SU-DHL-6 (cell line): Measurements from ENCODE around the gene STAG2.

ENCODE experiments used
- H2AFZ ChIP-seq: fragments of 200-600 bp; sonication (generic); 2 replicates; pipeline ENCODE4 v1.6.1; 2014; ENCODE audit warnings: low read depth, mild to moderate bottlenecking, moderate library complexity, mixed read lengths, antibody characterized with exemption, low read length; ENCODE audit not compliant: severe bottlenecking
- H3F3A ChIP-seq: fragments of 200-600 bp; shearing (Covaris generic); 2 replicates; pipeline ENCODE4 v1.6.0; 2016; ENCODE audit warnings: antibody characterized with exemption, mild to moderate bottlenecking; ENCODE audit not compliant: insufficient read depth
- H3K27ac ChIP-seq: fragments of 200-600 bp; sonication (generic); 2 replicates; pipeline ENCODE4 v1.5.1; 2016; ENCODE audit warnings: low read depth, mild to moderate bottlenecking, low read length, moderate library complexity, mixed read lengths
- H3K27me3 ChIP-seq: fragments of 200-600 bp; sonication (generic), shearing (Covaris generic); 2 replicates; pipeline ENCODE4 v1.6.0; 2014; ENCODE audit warnings: mild to moderate bottlenecking, low read length
- H3K36me3 ChIP-seq: fragments of 200-600 bp; sonication (generic); 2 replicates; pipeline ENCODE4 v1.6.1; 2014; ENCODE audit warnings: mild to moderate bottlenecking, low read length, mixed read lengths
- H3K4me2 ChIP-seq: fragments of 300-600, 200-600 bp; shearing (Covaris generic), sonication (generic); 2 replicates; pipeline ENCODE4 v1.6.0; 2014; ENCODE audit warnings: low read length, low read depth, mild to moderate bottlenecking; ENCODE audit not compliant: poor library complexity, severe bottlenecking
- H3K4me3 ChIP-seq: fragments of 200-600 bp; sonication (generic); 2 replicates; pipeline ENCODE4 v1.5.1; 2014; ENCODE audit warnings: antibody characterized with exemption, low read length, mild to moderate bottlenecking, mixed read lengths; ENCODE audit not compliant: insufficient read depth, poor library complexity, severe bottlenecking
- H3K79me2 ChIP-seq: fragments of 200-600 bp; sonication (generic); 2 replicates; pipeline ENCODE4 v1.6.1; 2014; ENCODE audit warnings: mild to moderate bottlenecking, low read length, moderate library complexity; ENCODE audit not compliant: insufficient read depth
- H3K9ac ChIP-seq: fragments of 200-600 bp; sonication (generic); 2 replicates; pipeline ENCODE4 v1.7.0; 2014; ENCODE audit warnings: mild to moderate bottlenecking, low read length
- H3K9me2 ChIP-seq: fragments of 200-600 bp; sonication (generic); replicated peaks from 2 replicates; pipeline ENCODE4 v1.6.1; 2014; ENCODE audit warnings: low read length; ENCODE audit not compliant: insufficient read depth
- H3K9me3 ChIP-seq: fragments of 200-600 bp; sonication (generic); 2 replicates; pipeline ENCODE4 v1.6.1; 2014; ENCODE audit warnings: low read length, mixed read lengths; ENCODE audit not compliant: insufficient read depth
- H4K20me1 ChIP-seq: fragments of 200-600 bp; sonication (generic); 2 replicates; pipeline ENCODE4 v1.6.1; 2014; ENCODE audit warnings: low read depth, mild to moderate bottlenecking, antibody characterized with exemption, low read length, moderate library complexity, mixed read lengths
- EZH2phosphoT487 ChIP-seq: fragments of 200-600 bp; sonication (generic), shearing (Covaris generic); conservative IDR thresholded peaks from 2 replicates; pipeline ENCODE4 v1.6.1; 2018; ENCODE audit warnings: mild to moderate bottlenecking, antibody characterized with exemption, low read length, moderate library complexity, mixed read lengths
- TF ChIP-seq, protein P1 (sequence below): fragments of 200-600 bp; sonication (generic); IDR thresholded peaks from one replicate; pipeline ENCODE4 v1.5.1; 2017; ENCODE audit warnings: antibody characterized with exemption, mild to moderate bottlenecking, low read length, moderate library complexity; ENCODE audit not compliant: insufficient read depth, poor library complexity, severe bottlenecking

Gene STAG2

DNA sequence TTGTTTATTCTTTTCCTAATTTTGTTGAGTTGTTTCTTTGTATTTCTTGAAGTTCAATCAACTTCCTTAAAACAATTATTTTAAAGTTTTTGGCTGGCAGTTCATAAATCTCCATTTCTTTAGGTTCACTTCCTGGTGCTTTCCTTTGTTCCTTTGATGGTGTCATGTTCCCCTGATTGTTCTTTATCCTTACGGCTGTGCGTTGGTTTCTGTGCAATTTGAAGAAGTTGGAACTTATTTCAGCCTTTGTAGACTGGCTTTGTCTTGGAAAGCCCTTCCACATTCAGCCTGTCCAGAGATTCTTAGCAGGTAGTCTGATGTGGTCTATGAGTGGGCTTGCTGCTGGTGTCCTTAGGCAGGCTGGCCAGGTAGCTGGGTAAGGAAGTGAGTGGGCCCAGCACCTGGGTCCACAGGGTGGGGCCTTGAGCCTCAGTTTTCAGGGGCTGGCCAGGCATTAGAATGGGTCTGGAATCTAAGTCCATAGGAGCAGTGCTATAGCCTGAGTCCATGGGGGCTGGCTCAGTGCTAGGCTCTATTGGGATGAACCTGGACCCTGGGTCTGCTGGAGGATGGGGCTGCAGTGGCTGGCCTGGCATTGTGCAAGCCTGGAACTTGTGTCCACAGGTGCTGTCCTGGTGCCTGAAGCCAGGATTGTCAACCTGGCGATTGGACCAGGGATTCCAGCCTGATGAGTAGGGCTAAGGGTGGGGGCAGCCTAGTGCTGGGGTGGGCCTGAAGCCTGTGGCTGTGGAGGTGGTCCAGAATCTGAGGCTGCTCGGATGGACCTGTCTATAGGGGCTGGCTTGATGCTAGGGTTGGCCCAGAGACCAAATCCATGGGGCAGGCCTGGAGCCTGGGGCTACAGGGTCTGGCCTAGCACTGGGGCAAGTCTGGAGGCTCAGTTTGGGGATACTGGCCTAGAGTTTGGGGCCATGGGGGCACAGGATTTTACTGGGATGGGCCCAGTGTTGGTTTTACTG is 152.4 kb downstream of the STAG2 start:
- H3F3A ChIP-seq: no peaks in the 10 kb centered on the region
- H3K36me3 ChIP-seq: no peaks in the 10 kb centered on the region
- no peak overlapping the region for H3K4me2 ChIP-seq
- H3K27ac ChIP-seq: no peak overlapping the region
- no peaks in the 10 kb centered on the region for H3K79me2 ChIP-seq
- H3K9ac ChIP-seq: no peak overlapping the region
- no peak overlapping the region for H2AFZ ChIP-seq
- TF ChIP-seq EZH2phosphoT487: no peak
- TF ChIP-seq, protein P1, sequence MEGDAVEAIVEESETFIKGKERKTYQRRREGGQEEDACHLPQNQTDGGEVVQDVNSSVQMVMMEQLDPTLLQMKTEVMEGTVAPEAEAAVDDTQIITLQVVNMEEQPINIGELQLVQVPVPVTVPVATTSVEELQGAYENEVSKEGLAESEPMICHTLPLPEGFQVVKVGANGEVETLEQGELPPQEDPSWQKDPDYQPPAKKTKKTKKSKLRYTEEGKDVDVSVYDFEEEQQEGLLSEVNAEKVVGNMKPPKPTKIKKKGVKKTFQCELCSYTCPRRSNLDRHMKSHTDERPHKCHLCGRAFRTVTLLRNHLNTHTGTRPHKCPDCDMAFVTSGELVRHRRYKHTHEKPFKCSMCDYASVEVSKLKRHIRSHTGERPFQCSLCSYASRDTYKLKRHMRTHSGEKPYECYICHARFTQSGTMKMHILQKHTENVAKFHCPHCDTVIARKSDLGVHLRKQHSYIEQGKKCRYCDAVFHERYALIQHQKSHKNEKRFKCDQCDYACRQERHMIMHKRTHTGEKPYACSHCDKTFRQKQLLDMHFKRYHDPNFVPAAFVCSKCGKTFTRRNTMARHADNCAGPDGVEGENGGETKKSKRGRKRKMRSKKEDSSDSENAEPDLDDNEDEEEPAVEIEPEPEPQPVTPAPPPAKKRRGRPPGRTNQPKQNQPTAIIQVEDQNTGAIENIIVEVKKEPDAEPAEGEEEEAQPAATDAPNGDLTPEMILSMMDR: no peak
- H3K27me3 ChIP-seq: no peaks in the 10 kb centered on the region
- H3K9me2 ChIP-seq: no peaks in the 10 kb centered on the region
- H3K9me3 ChIP-seq: no peaks in the 10 kb centered on the region
- H3K4me3 ChIP-seq: no peak overlapping the region
- H4K20me1 ChIP-seq: no peaks in the 10 kb centered on the region

- TF ChIP-seq, protein P1: no peak
- Histone ChIP-seq H3F3A (no peaks in the 10 kb centered on the region), H3K27me3 (no peaks in the 10 kb centered on the region), H3K9me3 (no peaks in the 10 kb centered on the region), H3K9ac (no peak overlapping the region), H3K27ac (no peak overlapping the region), H2AFZ (no peak overlapping the region), H3K4me3 (no peak overlapping the region), H3K36me3 (no peaks in the 10 kb centered on the region), H3K9me2 (no peaks in the 10 kb centered on the region), H3K79me2 (no peaks in the 10 kb centered on the region), H3K4me2 (no peak overlapping the region), H4K20me1 (no peaks in the 10 kb centered on the region)
These were observed 155.8 kb downstream of the STAG2 start for GRCh38 chrX:124117325-124117724.

DNA sequence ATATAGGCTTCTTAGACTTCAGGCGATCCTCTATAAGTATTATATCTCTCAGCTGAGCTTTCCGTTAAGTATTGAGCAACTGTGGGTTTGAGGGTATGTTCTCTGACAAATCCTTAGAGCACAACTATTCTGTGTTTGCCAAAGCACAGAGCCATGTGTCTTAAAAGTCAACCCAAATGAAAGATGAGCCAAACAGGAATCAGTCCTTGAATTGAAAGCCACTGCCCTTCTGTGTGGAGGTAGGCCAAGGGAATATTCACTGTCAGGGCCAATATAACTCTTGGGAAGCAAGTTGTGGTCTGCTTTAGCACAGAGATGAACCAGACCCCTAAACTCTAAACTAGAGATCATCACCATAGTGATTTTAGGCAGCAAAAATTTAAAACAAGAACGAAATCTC is 164.0 kb downstream of the STAG2 start:
- no peaks in the 10 kb centered on the region for H4K20me1 ChIP-seq
- H3K27ac ChIP-seq: no peak overlapping the region
- H3F3A ChIP-seq: no peaks in the 10 kb centered on the region
- H3K79me2 ChIP-seq: no peaks in the 10 kb centered on the region
- TF ChIP-seq EZH2phosphoT487: no peak
- TF ChIP-seq, protein P1: no peak
- H3K9me3 ChIP-seq: no peaks in the 10 kb centered on the region
- H3K4me2 ChIP-seq: no peak overlapping the region
- H3K27me3 ChIP-seq: no peaks in the 10 kb centered on the region
- no peak overlapping the region for H3K4me3 ChIP-seq
- no peak overlapping the region for H2AFZ ChIP-seq
- no peaks in the 10 kb centered on the region for H3K36me3 ChIP-seq
- H3K9me2 ChIP-seq: no peaks in the 10 kb centered on the region
- no peak overlapping the region for H3K9ac ChIP-seq
